ENCODE data around the gene DIP2A.

GRCh38 chr21:46431884-46432488 is 26.7 kb upstream of the DIP2A start:
- TF ChIP-seq CTCF (IDR thresholded peaks at IDR 0.05) (no peak), REST (IDR thresholded peaks at IDR 0.05; ENCODE audit: insufficient read depth in 1 of 2, low read depth in 2 of 2, low read length in 1 of 2) (no peak), POLR2AphosphoS5 (IDR thresholded peaks at IDR 0.05; ENCODE audit: low read depth, low read length) (no peak), TCF7L2 (IDR thresholded peaks at IDR 0.05; ENCODE audit: low read depth, low read length) (no peak), SIN3A (IDR thresholded peaks at IDR 0.05; ENCODE audit: borderline replicate concordance, insufficient read depth, low read depth, low read length) (no peak)
